Bronchial epithelial cell (primary cell): ENCODE measurements around the gene GRIP2. TPM values are rescaled to one million over a fixed set of nuclear protein-coding genes. Genes with fewer than 3 reads are reported as not detected.

ENCODE experiments used
- DNase-seq: peaks from one replicate; pipeline ENCODE4 v3.0.0-alpha.2; 2010; ENCODE audit warnings: low read depth
- FAIRE-seq: peaks from 2 replicates; lab custom pipeline; 2011; peaks lifted over from hg19 to GRCh38; lab: Jason Lieb, UNC
- H3K27me3 ChIP-seq: 2 replicates; pipeline ENCODE4 v1.5.1; 2011; ENCODE audit warnings: low read length; ENCODE audit not compliant: control insufficient read depth, insufficient read depth
- H3K36me3 ChIP-seq: 2 replicates; pipeline ENCODE4 v1.5.1; 2011; ENCODE audit warnings: low read length; ENCODE audit not compliant: control insufficient read depth, insufficient read depth
- H3K4me3 ChIP-seq: 2 replicates; pipeline ENCODE4 v1.5.1; 2011; ENCODE audit warnings: mild to moderate bottlenecking, low read depth, low read length, control low read depth
- total RNA-seq: library from RNA; depleted of rRNA; stranded (reverse); fragments of >200 nt; gene quantifications from 2 replicates; pipeline ENCODE4 v1.2.1, GENCODE V29; 2014
- TF ChIP-seq, protein P1 (sequence below): IDR thresholded peaks from 2 replicates; pipeline ENCODE4 v1.5.1; 2011; ENCODE audit warnings: mild to moderate bottlenecking, moderate library complexity, low read length, control low read depth, inconsistent platforms; ENCODE audit not compliant: insufficient read depth, severe bottlenecking

Gene GRIP2
- total RNA-seq, 1 donor from 2014 or later, result under 0.01 TPM

DNA sequence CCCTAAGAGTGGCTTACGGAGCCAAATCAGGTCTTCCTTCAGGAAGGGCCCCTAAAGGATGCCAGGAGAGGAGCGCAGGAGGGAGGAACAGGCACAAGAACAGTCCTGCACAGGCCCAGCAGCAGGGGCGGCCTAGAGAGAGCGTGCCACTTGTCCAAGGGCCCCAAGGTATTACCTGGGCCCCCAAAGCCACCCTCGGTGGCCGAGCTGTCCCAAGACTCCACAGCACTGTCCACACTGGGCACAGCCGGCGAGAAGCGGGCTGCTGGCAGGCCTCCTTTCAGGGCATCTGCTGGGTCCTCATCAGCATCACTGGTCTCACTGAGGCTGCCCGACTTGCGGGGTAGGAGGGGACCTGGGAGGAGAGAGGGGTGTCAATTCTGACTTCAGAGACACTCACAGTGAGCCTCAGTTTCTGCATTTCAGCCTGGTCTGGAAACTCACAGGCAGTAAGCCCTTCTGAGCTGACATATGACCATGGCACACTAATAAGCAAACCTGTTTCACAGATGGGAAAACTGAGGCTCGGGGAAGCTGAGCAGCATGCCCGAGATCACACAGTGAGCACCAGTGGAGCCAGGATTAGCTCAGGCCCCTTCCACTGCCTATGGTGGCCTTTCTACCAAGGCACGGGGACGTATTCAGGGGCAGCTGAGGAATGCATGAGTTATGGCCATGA is 33.4 kb downstream of the GRIP2 start:
- DNase-seq (no peak), FAIRE-seq (peak; percentile 36)
- Histone ChIP-seq H3K36me3 (no peaks in the 10 kb centered on the region), H3K4me3 (no peak overlapping the region), H3K27me3 (peaks cover 1% of the 10 kb centered on the region)
- TF ChIP-seq, protein P1, sequence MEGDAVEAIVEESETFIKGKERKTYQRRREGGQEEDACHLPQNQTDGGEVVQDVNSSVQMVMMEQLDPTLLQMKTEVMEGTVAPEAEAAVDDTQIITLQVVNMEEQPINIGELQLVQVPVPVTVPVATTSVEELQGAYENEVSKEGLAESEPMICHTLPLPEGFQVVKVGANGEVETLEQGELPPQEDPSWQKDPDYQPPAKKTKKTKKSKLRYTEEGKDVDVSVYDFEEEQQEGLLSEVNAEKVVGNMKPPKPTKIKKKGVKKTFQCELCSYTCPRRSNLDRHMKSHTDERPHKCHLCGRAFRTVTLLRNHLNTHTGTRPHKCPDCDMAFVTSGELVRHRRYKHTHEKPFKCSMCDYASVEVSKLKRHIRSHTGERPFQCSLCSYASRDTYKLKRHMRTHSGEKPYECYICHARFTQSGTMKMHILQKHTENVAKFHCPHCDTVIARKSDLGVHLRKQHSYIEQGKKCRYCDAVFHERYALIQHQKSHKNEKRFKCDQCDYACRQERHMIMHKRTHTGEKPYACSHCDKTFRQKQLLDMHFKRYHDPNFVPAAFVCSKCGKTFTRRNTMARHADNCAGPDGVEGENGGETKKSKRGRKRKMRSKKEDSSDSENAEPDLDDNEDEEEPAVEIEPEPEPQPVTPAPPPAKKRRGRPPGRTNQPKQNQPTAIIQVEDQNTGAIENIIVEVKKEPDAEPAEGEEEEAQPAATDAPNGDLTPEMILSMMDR, result no peak

DNA sequence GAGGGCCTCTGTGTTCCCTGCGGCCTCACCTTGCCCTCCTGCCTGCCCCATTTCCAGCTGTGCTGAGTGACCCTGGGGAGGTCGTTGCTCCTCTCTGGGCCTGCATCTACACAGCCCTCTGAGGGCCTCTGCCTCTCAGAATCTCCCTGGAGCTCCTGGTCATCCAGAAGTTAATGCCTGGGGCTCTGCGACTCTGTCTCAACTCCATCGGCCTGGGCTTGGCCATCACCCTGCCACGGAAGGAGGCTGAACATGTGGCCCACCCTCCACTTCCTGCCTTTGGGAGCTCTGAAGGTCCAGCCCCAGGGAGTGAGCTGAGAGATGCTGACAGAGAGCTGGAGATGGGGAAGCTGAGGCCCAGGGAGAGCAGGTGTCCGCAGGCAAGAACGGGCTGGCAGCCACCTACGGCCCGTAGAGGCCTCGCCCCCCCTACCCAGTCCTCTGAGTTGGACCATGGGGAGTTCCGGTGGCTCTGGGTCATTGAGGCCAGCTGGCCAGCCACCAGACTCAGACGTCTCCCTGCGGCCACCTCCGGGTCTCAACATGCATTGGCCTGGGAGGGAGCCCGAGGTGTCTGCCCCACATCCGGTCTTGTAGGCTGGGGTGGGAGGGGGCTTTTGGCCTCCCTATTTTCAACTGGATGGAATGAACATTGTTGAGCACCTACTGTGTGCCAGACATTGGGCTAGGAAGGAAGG is 34.2 kb downstream of the GRIP2 start:
- no peak for DNase-seq
- Histone ChIP-seq H3K4me3 (no peak overlapping the region), H3K36me3 (no peaks in the 10 kb centered on the region), H3K27me3 (peaks cover 1% of the 10 kb centered on the region)
- FAIRE-seq, result no peak
- TF ChIP-seq, protein P1, result no peak

DNA sequence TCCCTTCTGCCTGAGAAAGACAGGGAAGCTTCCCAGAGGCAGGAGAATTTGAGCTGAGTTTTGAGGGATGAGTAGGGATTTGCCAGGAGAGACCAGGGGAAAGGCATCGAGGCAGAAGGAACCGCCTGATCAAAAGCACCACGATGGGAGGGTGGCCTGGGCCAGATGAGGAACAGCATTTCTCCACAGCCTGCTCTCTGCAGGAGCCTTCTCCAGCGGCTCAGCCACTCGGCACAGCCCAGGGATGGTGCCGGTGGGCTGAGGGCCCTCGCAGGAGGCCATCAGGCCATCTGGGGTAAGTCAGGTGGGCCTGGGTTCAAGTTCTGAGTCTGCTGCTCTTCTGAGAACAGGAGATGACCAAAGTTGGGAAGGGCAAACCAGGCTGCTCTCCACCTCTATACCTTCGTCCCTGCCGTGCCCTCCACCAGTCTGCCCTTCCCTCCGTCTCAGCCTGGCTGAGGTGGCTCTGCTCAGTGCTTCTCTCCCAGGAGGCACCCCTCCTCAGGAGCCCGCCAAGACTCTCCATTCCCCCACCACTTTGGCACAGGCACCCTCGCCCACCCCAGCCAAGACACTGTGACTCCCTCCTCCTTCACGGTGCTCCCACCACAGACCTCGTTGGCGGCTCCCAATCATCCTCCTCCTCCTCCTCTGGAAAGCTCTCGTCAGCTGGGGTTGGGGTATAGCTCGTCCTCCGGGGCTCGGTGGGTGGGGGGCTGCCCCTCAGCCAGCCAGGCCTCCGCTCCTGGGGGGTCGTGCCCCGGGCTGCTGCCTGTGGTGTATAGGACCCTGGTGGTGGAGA is 34.9 kb downstream of the GRIP2 start:
- TF ChIP-seq, protein P1, result no peak
- DNase-seq, result no peak
- peaks cover 1% of the 10 kb centered on the region for H3K27me3 ChIP-seq
- H3K36me3 ChIP-seq, result no peaks in the 10 kb centered on the region
- no peak for FAIRE-seq
- H3K4me3 ChIP-seq, result no peak overlapping the region

DNA sequence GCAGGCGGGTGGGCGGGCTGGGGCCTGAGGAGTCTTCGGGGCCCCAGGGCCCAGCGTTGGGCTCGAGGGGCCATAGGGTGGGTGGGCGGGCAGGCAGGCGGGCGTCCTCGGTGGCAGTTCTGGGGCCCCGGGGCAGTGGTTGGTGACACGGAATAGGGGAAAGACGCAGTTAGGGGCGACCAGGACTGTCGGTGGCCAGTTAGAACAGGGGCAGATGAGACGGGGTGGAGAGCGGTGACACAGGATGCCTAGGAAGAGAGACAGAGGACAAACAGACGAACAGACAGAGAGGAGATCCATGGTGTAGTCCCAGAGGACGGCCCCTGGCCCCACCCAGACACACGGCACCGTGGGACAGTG is 36.5 kb downstream of the GRIP2 start:
- Histone ChIP-seq H3K27me3 (peaks cover 1% of the 10 kb centered on the region), H3K4me3 (no peak overlapping the region), H3K36me3 (no peaks in the 10 kb centered on the region)
- no peak for DNase-seq
- FAIRE-seq, result no peak
- TF ChIP-seq, protein P1, result no peak

DNA sequence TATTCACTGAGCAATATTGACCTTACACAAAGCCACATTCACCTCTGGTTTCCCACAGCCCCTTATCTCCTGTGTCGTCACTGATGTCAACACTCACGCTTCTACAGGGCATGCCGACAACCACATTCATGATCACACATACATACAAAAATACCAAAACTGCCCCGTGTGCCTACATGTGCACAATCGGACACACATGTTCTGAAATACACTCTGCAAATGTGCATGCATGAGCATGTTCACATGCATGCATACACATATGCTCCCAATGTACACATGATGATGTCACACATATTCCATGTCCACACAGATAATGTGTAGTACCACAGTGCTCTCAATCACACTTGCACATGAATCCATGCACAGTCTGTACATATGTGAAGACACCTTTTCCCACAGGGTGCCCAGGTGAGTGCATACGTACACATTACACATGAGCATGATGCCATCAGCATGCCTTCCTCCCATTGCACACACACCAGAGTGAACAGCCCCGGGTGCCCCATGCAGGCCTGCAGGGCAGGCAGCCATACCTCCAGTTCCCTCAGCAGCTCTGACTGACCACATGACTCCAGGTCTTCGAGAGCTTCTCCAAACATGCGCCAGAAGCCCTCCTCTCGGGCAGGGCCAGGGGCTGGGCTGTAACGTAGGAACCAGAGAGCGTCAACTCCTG is 37.0 kb downstream of the GRIP2 start:
- FAIRE-seq, result peak; percentile 93
- no peak overlapping the region for H3K4me3 ChIP-seq
- H3K36me3 ChIP-seq, result no peaks in the 10 kb centered on the region
- TF ChIP-seq, protein P1, result no peak
- no peak for DNase-seq
- peaks cover 1% of the 10 kb centered on the region for H3K27me3 ChIP-seq
